ENCODE measurements around the gene SCP2.

The SCP2 gene

GRCh38 chr1:53077599-53077965 lies 150.5 kb downstream of the SCP2 start:
- Histone ChIP-seq H3K9me3 (ENCODE audit: control insufficient read depth, insufficient read depth, low read length) (no peaks in the 10 kb centered on the region), H3K36me3 (ENCODE audit: insufficient read depth, low read length) (no peaks in the 10 kb centered on the region), H3K4me1 (ENCODE audit: insufficient read depth, low read length) (peaks cover 5% of the 10 kb centered on the region; the same call in 1 of the 2 replicates), H3K9ac (ENCODE audit: low read depth, low read length) (no peak overlapping the region)

GRCh38 chr1:53078333-53079101 lies 151.4 kb downstream of the SCP2 start:
- Histone ChIP-seq H3K4me1 (ENCODE audit: insufficient read depth, low read length) (peaks cover 5% of the 10 kb centered on the region; the same call in 1 of the 2 replicates), H3K9ac (ENCODE audit: low read depth, low read length) (no peak overlapping the region), H3K9me3 (ENCODE audit: control insufficient read depth, insufficient read depth, low read length) (no peaks in the 10 kb centered on the region), H3K36me3 (ENCODE audit: insufficient read depth, low read length) (no peaks in the 10 kb centered on the region)

DNA sequence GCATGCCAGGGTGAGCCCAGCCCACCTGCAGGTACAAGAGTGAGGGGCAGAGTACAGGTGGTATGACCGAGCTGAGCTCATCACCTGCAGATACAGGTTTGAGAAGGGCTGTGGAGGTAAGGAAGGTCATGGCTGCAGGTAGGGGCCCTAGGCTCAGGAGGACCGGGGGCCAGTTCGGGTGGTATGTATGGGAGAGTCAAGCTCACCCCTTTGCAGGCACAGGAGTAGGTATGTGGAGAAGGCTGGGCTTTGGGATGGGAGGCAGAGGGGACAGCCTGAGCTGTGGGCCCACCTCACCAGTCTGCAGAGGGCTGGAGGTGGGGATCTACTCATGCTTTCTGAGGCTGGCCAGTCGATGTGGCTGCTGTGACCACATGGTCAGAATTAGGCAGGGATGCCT lies 152.2 kb downstream of the SCP2 start:
- no peaks in the 10 kb centered on the region for H3K9me3 ChIP-seq (ENCODE audit: control insufficient read depth, insufficient read depth, low read length)
- no peaks in the 10 kb centered on the region for H3K36me3 ChIP-seq (ENCODE audit: insufficient read depth, low read length)
- H3K9ac ChIP-seq (ENCODE audit: low read depth, low read length): no peak overlapping the region
- peaks cover 5% of the 10 kb centered on the region; the same call in 1 of the 2 replicates for H3K4me1 ChIP-seq (ENCODE audit: insufficient read depth, low read length)

DNA sequence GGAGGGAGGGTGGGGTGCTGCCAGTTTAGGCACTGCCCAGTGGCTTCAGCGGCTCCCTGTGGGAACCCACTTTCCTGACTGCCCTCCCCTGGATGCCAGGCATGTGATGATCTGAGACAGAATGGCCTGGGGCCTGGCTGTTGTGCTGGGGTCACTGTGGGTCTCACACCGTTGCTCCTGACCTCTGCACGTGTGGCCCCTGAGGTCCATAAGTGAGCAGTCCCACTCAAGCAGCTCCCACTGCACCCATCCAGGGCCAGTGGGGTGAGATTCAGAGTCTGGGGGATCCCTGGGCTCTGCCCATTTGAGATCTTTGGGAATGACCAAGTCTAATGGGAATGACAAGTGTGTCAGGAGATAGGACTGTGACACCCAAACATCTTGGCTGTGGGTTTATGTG lies 153.0 kb downstream of the SCP2 start:
- no peak overlapping the region for H3K9ac ChIP-seq (ENCODE audit: low read depth, low read length)
- H3K36me3 ChIP-seq (ENCODE audit: insufficient read depth, low read length): no peaks in the 10 kb centered on the region
- peaks cover 5% of the 10 kb centered on the region; the same call in 1 of the 2 replicates for H3K4me1 ChIP-seq (ENCODE audit: insufficient read depth, low read length)
- H3K9me3 ChIP-seq (ENCODE audit: control insufficient read depth, insufficient read depth, low read length): no peaks in the 10 kb centered on the region

DNA sequence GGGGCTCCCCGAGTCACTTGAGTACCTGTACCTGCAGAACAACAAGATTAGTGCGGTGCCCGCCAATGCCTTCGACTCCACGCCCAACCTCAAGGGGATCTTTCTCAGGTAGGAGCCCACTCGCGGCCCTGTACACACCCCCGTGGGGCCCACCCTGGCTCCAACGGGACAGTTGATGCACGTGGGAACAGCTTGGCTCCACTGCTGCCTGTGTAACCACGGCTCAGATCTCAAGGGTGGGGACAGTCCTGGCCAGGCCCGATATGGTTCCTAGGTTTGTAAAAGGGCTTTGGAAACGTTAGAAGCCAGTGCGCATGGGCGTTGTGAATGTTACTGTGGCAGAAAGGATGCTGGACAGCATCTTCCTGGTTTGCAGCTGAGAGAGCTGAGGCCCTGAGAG lies 153.7 kb downstream of the SCP2 start:
- Histone ChIP-seq H3K9ac (ENCODE audit: low read depth, low read length) (no peak overlapping the region), H3K36me3 (ENCODE audit: insufficient read depth, low read length) (no peaks in the 10 kb centered on the region), H3K4me1 (ENCODE audit: insufficient read depth, low read length) (peaks cover 5% of the 10 kb centered on the region; the same call in 1 of the 2 replicates), H3K9me3 (ENCODE audit: control insufficient read depth, insufficient read depth, low read length) (no peaks in the 10 kb centered on the region)

- no peaks in the 10 kb centered on the region for H3K9me3 ChIP-seq (ENCODE audit: control insufficient read depth, insufficient read depth, low read length)
- no peaks in the 10 kb centered on the region for H3K36me3 ChIP-seq (ENCODE audit: insufficient read depth, low read length)
- no peak overlapping the region for H3K9ac ChIP-seq (ENCODE audit: low read depth, low read length)
- peaks cover 5% of the 10 kb centered on the region; the same call in 1 of the 2 replicates for H3K4me1 ChIP-seq (ENCODE audit: insufficient read depth, low read length)
These were observed 154.4 kb downstream of the SCP2 start for GRCh38 chr1:53081384-53082066.

DNA sequence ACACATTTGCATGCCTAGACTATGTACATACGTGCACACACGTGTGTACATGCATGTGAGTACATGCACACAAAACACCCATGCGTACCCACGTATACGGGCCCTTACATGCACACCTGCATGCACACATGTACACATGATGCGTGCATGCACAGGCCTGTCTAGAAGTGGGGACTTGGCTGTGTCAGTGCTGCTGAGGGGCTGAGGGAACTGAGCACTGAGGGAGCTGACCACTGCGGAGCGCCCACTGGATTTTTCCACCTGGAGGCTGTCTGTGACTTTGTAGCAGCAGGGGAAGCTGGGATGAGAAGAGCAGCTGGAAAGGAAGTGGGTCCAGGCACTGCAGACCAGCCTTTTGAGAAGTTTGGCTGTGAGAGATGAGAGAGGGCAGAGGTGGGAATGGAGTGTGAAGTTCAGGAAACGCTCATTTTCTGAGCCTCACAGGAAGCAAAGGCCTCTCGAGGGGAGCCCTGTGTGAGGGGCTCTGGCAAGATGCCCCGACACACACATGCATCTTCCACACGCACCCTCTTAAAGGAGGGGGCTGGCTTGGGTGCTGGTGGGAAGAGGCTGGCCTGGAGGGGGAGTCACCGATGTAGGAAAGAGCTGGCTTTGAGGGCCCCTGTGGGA lies 155.9 kb downstream of the SCP2 start:
- no peaks in the 10 kb centered on the region for H3K36me3 ChIP-seq (ENCODE audit: insufficient read depth, low read length)
- no peak overlapping the region for H3K9ac ChIP-seq (ENCODE audit: low read depth, low read length)

GRCh38 chr1:53083636-53084588 lies 156.8 kb downstream of the SCP2 start:
- Histone ChIP-seq H3K36me3 (ENCODE audit: insufficient read depth, low read length) (no peaks in the 10 kb centered on the region), H3K9ac (ENCODE audit: low read depth, low read length) (no peak overlapping the region), H3K9me3 (ENCODE audit: control insufficient read depth, insufficient read depth, low read length) (no peaks in the 10 kb centered on the region)

More for the DNA sequence above, 155.9 kb downstream of the SCP2 start:
- H3K4me1 ChIP-seq (ENCODE audit: insufficient read depth, low read length): peaks cover 5% of the 10 kb centered on the region; the same call in 1 of the 2 replicates
- no peaks in the 10 kb centered on the region for H3K9me3 ChIP-seq (ENCODE audit: control insufficient read depth, insufficient read depth, low read length)

GRCh38 chr1:53084589-53084971 lies 157.5 kb downstream of the SCP2 start:
- no peaks in the 10 kb centered on the region for H3K9me3 ChIP-seq (ENCODE audit: control insufficient read depth, insufficient read depth, low read length)
- H3K9ac ChIP-seq (ENCODE audit: low read depth, low read length): no peak overlapping the region
- peaks cover 9% of the 10 kb centered on the region for H3K4me1 ChIP-seq (ENCODE audit: insufficient read depth, low read length)
- no peaks in the 10 kb centered on the region for H3K36me3 ChIP-seq (ENCODE audit: insufficient read depth, low read length)

More at GRCh38 chr1:53083636-53084588, 156.8 kb downstream of the SCP2 start:
- H3K4me1 ChIP-seq (ENCODE audit: insufficient read depth, low read length): peaks cover 5% of the 10 kb centered on the region; the same call in 1 of the 2 replicates

DNA sequence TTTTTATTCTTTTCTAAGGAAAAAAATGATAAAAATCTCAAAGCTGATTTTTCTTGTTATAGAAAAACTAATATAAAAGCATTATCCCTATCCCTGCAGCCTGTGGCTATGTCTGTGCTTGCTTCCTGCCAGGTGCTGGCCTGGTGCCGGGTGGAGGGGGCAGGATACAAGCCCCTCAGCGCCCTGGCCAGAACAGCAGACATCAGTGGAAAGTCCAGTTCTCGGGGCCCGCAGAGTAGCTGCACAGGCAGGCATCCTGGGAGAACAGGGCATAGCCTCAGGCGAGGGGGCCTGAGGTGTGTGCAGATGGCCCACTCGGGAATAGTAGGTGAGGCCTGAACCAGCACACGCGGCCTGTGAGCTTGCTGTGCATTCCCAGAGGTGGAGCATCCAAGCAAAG lies 158.3 kb downstream of the SCP2 start:
- Histone ChIP-seq H3K36me3 (ENCODE audit: insufficient read depth, low read length) (no peaks in the 10 kb centered on the region), H3K4me1 (ENCODE audit: insufficient read depth, low read length) (peaks cover 10% of the 10 kb centered on the region), H3K9ac (ENCODE audit: low read depth, low read length) (no peak overlapping the region), H3K9me3 (ENCODE audit: control insufficient read depth, insufficient read depth, low read length) (no peaks in the 10 kb centered on the region)

GRCh38 chr1:53086491-53087070 lies 159.5 kb downstream of the SCP2 start:
- H3K9ac ChIP-seq (ENCODE audit: low read depth, low read length): no peak overlapping the region
- H3K9me3 ChIP-seq (ENCODE audit: control insufficient read depth, insufficient read depth, low read length): no peaks in the 10 kb centered on the region
- H3K4me1 ChIP-seq (ENCODE audit: insufficient read depth, low read length): peaks cover 10% of the 10 kb centered on the region
- H3K36me3 ChIP-seq (ENCODE audit: insufficient read depth, low read length): no peaks in the 10 kb centered on the region

DNA sequence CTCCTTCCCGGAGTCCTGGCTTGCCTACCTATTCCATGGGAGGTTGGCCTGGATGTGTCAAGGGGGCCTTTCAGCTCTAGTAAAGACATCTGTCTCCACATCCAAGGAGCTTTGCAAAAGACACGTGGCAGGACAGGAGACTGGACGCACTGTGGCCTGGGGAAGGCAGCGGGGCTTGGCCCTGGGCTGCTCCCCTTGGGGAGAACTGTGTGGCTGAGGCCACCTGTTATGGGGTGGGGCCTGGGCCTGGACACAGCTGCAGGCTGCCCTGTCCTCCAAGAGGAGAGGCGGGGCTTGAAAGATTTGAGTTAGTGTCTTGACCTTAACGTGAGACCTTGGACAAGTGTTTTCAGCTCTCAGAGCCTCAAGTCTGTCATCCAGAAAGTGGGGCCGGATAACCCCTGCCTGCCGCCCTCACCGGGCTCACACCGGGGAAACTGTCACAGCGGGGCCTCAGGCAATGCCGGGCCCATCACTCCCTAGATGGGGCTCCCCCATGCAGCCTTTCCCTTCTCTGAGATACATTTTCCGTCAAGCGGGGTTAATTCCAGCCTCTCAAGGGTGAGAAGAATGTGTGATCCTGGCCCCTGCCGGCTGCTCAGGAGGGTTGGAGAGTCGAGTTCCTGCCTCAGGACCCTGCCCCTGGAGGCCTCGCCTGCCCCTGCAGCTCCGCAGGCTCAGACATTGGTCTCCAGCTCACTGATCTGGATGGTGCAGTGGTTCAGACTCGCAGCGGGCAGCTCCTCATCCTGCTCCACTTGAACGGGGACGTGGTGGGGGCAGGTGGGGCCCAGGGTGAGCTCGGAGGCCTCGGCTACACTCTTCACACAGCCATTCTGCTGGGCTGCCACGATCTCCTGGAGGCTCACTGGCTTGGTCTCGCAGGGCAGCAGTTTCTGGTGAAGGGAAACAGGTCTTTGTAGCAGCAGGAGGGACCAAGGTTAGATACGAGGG lies 160.5 kb downstream of the SCP2 start:
- no peaks in the 10 kb centered on the region for H3K36me3 ChIP-seq (ENCODE audit: insufficient read depth, low read length)
- no peaks in the 10 kb centered on the region for H3K9me3 ChIP-seq (ENCODE audit: control insufficient read depth, insufficient read depth, low read length)
- H3K4me1 ChIP-seq (ENCODE audit: insufficient read depth, low read length): peaks cover 4% of the 10 kb centered on the region; the same call in 1 of the 2 replicates
- H3K9ac ChIP-seq (ENCODE audit: low read depth, low read length): no peak overlapping the region

Measured in ES-I3 (cell line).